ENCODE measurements around the gene GUCD1. TPM values are rescaled to one million over a fixed set of nuclear protein-coding genes. Genes with fewer than 3 reads are reported as not detected.

The GUCD1 gene
- total and polyA plus RNA-seq, 2 of the 13 experiments (the other 11 are each of a cell fraction or from before 2014, with no cell fraction given) = 128 to 245 TPM

DNA sequence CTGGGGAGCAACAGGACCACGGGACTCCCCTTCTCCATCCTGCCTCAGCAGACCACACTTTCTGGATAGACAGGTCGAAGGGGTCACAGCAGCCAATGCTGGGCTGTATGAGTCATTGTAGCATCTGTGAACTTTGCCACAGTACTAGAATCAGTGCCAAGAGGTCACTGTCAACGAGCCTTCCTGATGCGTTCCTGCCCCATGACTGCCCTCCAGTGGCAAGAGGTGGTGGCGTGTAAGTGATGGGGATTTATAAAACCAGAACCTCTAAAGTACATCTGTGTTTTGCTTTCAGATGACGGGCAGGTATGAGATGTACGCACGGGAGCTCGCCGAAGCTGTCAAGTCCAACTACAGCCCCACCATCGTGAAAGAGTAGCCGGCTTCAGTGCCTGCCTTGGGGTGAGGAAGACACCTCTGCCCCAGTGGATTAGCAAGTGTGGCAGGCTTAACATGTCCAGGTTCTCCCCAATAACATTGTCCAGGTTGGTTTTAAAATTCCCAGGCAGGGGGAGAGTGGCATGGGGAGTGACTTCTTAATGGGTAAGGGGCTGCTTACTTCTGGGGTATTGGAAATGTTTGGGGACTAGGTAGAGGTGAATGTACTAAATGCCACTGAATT, 29.4 kb downstream of the GUCD1 start (continued):
- TF ChIP-seq, protein P1, sequence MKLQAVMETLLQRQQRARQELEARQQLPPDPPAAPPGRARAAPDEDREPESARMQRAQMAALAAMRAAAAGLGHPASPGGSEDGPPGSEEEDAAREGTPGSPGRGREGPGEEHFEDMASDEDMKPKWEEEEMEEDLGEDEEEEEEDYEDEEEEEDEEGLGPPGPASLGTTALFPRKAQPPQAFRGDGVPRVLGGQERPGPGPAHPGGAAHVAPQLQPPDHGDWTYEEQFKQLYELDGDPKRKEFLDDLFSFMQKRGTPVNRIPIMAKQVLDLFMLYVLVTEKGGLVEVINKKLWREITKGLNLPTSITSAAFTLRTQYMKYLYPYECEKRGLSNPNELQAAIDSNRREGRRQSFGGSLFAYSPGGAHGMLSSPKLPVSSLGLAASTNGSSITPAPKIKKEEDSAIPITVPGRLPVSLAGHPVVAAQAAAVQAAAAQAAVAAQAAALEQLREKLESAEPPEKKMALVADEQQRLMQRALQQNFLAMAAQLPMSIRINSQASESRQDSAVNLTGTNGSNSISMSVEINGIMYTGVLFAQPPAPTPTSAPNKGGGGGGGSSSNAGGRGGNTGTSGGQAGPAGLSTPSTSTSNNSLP (IDR thresholded peaks at IDR 0.05; ENCODE audit: low read depth, low read length) = 0 out of 2 replicates have a peak, but pooled peaks have one; percentile 43
- TF ChIP-seq, protein P2, sequence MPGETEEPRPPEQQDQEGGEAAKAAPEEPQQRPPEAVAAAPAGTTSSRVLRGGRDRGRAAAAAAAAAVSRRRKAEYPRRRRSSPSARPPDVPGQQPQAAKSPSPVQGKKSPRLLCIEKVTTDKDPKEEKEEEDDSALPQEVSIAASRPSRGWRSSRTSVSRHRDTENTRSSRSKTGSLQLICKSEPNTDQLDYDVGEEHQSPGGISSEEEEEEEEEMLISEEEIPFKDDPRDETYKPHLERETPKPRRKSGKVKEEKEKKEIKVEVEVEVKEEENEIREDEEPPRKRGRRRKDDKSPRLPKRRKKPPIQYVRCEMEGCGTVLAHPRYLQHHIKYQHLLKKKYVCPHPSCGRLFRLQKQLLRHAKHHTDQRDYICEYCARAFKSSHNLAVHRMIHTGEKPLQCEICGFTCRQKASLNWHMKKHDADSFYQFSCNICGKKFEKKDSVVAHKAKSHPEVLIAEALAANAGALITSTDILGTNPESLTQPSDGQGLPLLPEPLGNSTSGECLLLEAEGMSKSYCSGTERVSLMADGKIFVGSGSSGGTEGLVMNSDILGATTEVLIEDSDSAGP (CRISPR knock-in tag; IDR thresholded peaks at IDR 0.05; ENCODE audit: borderline replicate concordance) = peak; percentile 25; the same call in 1 of the 2 replicates
- TF ChIP-seq PRPF4 (IDR thresholded peaks at IDR 0.05; ENCODE audit: low read depth, low read length, poor library complexity, severe bottlenecking) (no peak), NAIF1 (CRISPR knock-in tag; IDR thresholded peaks at IDR 0.05; ENCODE audit: borderline replicate concordance) (no peak), KLF12 (CRISPR knock-in tag; IDR thresholded peaks at IDR 0.05; ENCODE audit: borderline replicate concordance) (no peak), ZNF781 (CRISPR knock-in tag; IDR thresholded peaks at IDR 0.05; ENCODE audit: borderline replicate concordance, not compliant biosample characterization) (peak; percentile 55), ZNF850 (CRISPR knock-in tag; conservative IDR thresholded peaks at IDR 0.05) (no peak), ZSCAN22 (CRISPR knock-in tag; IDR thresholded peaks at IDR 0.05) (no peak), NCOR1 (IDR thresholded peaks at IDR 0.05; ENCODE audit: borderline replicate concordance, low read length) (peak; percentile 74; the same call in 1 of the 2 replicates), MEF2D (CRISPR knock-in tag; IDR thresholded peaks at IDR 0.05) (peak; percentile 57; the same call in 1 of the 2 replicates)
- TF ChIP-seq, protein P3, sequence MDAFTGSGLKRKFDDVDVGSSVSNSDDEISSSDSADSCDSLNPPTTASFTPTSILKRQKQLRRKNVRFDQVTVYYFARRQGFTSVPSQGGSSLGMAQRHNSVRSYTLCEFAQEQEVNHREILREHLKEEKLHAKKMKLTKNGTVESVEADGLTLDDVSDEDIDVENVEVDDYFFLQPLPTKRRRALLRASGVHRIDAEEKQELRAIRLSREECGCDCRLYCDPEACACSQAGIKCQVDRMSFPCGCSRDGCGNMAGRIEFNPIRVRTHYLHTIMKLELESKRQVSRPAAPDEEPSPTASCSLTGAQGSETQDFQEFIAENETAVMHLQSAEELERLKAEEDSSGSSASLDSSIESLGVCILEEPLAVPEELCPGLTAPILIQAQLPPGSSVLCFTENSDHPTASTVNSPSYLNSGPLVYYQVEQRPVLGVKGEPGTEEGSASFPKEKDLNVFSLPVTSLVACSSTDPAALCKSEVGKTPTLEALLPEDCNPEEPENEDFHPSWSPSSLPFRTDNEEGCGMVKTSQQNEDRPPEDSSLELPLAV (CRISPR knock-in tag; conservative IDR thresholded peaks at IDR 0.05; ENCODE audit: low read depth) = no peak
- TF ChIP-seq, protein P4, sequence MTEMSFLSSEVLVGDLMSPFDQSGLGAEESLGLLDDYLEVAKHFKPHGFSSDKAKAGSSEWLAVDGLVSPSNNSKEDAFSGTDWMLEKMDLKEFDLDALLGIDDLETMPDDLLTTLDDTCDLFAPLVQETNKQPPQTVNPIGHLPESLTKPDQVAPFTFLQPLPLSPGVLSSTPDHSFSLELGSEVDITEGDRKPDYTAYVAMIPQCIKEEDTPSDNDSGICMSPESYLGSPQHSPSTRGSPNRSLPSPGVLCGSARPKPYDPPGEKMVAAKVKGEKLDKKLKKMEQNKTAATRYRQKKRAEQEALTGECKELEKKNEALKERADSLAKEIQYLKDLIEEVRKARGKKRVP (CRISPR knock-in tag; IDR thresholded peaks at IDR 0.05) = no peak
- TF ChIP-seq, protein P5, sequence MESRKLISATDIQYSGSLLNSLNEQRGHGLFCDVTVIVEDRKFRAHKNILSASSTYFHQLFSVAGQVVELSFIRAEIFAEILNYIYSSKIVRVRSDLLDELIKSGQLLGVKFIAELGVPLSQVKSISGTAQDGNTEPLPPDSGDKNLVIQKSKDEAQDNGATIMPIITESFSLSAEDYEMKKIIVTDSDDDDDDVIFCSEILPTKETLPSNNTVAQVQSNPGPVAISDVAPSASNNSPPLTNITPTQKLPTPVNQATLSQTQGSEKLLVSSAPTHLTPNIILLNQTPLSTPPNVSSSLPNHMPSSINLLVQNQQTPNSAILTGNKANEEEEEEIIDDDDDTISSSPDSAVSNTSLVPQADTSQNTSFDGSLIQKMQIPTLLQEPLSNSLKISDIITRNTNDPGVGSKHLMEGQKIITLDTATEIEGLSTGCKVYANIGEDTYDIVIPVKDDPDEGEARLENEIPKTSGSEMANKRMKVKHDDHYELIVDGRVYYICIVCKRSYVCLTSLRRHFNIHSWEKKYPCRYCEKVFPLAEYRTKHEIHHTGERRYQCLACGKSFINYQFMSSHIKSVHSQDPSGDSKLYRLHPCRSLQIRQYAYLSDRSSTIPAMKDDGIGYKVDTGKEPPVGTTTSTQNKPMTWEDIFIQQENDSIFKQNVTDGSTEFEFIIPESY (CRISPR knock-in tag; IDR thresholded peaks at IDR 0.05) = peak; percentile 51
- TF ChIP-seq, protein P6, sequence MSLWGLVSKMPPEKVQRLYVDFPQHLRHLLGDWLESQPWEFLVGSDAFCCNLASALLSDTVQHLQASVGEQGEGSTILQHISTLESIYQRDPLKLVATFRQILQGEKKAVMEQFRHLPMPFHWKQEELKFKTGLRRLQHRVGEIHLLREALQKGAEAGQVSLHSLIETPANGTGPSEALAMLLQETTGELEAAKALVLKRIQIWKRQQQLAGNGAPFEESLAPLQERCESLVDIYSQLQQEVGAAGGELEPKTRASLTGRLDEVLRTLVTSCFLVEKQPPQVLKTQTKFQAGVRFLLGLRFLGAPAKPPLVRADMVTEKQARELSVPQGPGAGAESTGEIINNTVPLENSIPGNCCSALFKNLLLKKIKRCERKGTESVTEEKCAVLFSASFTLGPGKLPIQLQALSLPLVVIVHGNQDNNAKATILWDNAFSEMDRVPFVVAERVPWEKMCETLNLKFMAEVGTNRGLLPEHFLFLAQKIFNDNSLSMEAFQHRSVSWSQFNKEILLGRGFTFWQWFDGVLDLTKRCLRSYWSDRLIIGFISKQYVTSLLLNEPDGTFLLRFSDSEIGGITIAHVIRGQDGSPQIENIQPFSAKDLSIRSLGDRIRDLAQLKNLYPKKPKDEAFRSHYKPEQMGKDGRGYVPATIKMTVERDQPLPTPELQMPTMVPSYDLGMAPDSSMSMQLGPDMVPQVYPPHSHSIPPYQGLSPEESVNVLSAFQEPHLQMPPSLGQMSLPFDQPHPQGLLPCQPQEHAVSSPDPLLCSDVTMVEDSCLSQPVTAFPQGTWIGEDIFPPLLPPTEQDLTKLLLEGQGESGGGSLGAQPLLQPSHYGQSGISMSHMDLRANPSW (CRISPR knock-in tag; IDR thresholded peaks at IDR 0.05; ENCODE audit: borderline replicate concordance) = no peak
- TF ChIP-seq, protein P7, sequence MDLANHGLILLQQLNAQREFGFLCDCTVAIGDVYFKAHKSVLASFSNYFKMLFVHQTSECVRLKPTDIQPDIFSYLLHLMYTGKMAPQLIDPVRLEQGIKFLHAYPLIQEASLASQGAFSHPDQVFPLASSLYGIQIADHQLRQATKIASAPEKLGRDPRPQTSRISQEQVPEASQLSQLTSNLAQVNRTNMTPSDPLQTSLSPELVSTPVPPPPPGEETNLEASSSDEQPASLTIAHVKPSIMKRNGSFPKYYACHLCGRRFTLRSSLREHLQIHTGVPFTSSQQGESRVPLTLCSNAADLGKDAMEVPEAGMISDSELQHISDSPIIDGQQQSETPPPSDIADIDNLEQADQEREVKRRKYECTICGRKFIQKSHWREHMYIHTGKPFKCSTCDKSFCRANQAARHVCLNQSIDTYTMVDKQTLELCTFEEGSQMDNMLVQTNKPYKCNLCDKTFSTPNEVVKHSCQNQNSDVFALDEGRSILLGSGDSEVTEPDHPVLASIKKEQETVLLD (CRISPR knock-in tag; IDR thresholded peaks at IDR 0.05; ENCODE audit: low read depth) = no peak
